DOHH2 (cell line): ENCODE measurements around the gene NOL4L.

Experiments used
- H3F3A ChIP-seq: fragments of 200-600 bp; sonication (generic), shearing (Covaris generic); 2 replicates; pipeline ENCODE4 v1.6.0; 2016; ENCODE audit warnings: antibody characterized with exemption, mild to moderate bottlenecking; ENCODE audit not compliant: control insufficient read depth, insufficient read depth
- H3K27ac ChIP-seq: fragments of 200-600 bp; sonication (generic); 2 replicates; pipeline ENCODE4 v1.5.1; 2014; ENCODE audit warnings: low read depth, mild to moderate bottlenecking, low read length, moderate library complexity
- H3K27me3 ChIP-seq: fragments of 200-600 bp; sonication (generic); 2 replicates; pipeline ENCODE4 v1.6.1; 2014; ENCODE audit warnings: mild to moderate bottlenecking, low read length, mixed read lengths; ENCODE audit not compliant: control insufficient read depth
- H3K36me3 ChIP-seq: fragments of 200-600 bp; sonication (generic); 2 replicates; pipeline ENCODE4 v1.6.1; 2014; ENCODE audit warnings: mild to moderate bottlenecking, low read length, moderate library complexity, mixed read lengths; ENCODE audit not compliant: control insufficient read depth
- H3K4me1 ChIP-seq: fragments of 200-600 bp; sonication (generic); 2 replicates; pipeline ENCODE4 v1.6.1; 2014; ENCODE audit warnings: mild to moderate bottlenecking, low read length, mixed read lengths; ENCODE audit not compliant: control insufficient read depth
- H3K4me2 ChIP-seq: fragments of 200-600 bp; sonication (generic); 2 replicates; pipeline ENCODE4 v1.6.0; 2014; ENCODE audit warnings: mild to moderate bottlenecking, low read length, moderate library complexity
- H3K4me3 ChIP-seq: fragments of 200-600 bp; sonication (generic); 2 replicates; pipeline ENCODE4 v1.5.1; 2014; ENCODE audit warnings: mild to moderate bottlenecking, low read length, mixed read lengths
- H3K79me2 ChIP-seq: fragments of 200-600 bp; sonication (generic); 2 replicates; pipeline ENCODE4 v1.6.1; 2014; ENCODE audit warnings: mild to moderate bottlenecking, low read length, mixed read lengths; ENCODE audit not compliant: control insufficient read depth
- H3K9me2 ChIP-seq: fragments of 200-600 bp; sonication (generic); replicated peaks from 2 replicates; pipeline ENCODE4 v1.6.1; 2014; ENCODE audit warnings: mild to moderate bottlenecking, low read length, mixed read lengths; ENCODE audit not compliant: control insufficient read depth
- H3K9me3 ChIP-seq: fragments of 200-600 bp; sonication (generic); 2 replicates; pipeline ENCODE4 v1.6.1; 2014; ENCODE audit warnings: antibody characterized with exemption, low read length, mixed read lengths; ENCODE audit not compliant: control insufficient read depth, insufficient read depth
- H4K20me1 ChIP-seq: fragments of 200-600 bp; sonication (generic); 2 replicates; pipeline ENCODE4 v1.6.0; 2014; ENCODE audit warnings: low read depth, mild to moderate bottlenecking, antibody characterized with exemption, low read length, moderate library complexity; ENCODE audit not compliant: control insufficient read depth, insufficient read depth
- CTCF ChIP-seq: fragments of 200-600 bp; sonication (generic); IDR thresholded peaks from one replicate; pipeline ENCODE4 v1.5.1; 2014; ENCODE audit warnings: antibody characterized with exemption, mild to moderate bottlenecking, low read depth, low read length; ENCODE audit not compliant: poor library complexity, severe bottlenecking
- EZH2phosphoT487 ChIP-seq: fragments of 200-600 bp; sonication (generic); IDR thresholded peaks from 2 replicates; pipeline ENCODE4 v1.6.1; 2017; ENCODE audit warnings: borderline replicate concordance, mild to moderate bottlenecking, antibody characterized with exemption, low read length, moderate library complexity, mixed read lengths

Gene NOL4L

GRCh38 chr20:32543570-32544259 is 41.4 kb downstream of the NOL4L start:
- TF ChIP-seq EZH2phosphoT487, result no peak
- Histone ChIP-seq H3K4me3 (no peak overlapping the region), H3K4me1 (peaks cover 17% of the 10 kb centered on the region), H3F3A (0 out of 2 replicates have a peak, but pooled peaks cover 2% of the 10 kb centered on the region), H3K9me2 (no peaks in the 10 kb centered on the region), H3K79me2 (no peaks in the 10 kb centered on the region), H3K36me3 (no peaks in the 10 kb centered on the region), H3K9me3 (no peaks in the 10 kb centered on the region), H3K27ac (no peak overlapping the region), H4K20me1 (no peaks in the 10 kb centered on the region), H3K27me3 (no peaks in the 10 kb centered on the region), H3K4me2 (no peak overlapping the region)

GRCh38 chr20:32542259-32542615 is 42.9 kb downstream of the NOL4L start:
- no peaks in the 10 kb centered on the region for H3K36me3 ChIP-seq
- peaks cover 8% of the 10 kb centered on the region for H3F3A ChIP-seq
- peaks cover 31% of the 10 kb centered on the region for H3K4me1 ChIP-seq
- H3K4me3 ChIP-seq, result no peak overlapping the region
- H3K79me2 ChIP-seq, result no peaks in the 10 kb centered on the region
- H3K27me3 ChIP-seq, result no peaks in the 10 kb centered on the region
- no peak overlapping the region for H3K4me2 ChIP-seq
- no peak overlapping the region for H3K27ac ChIP-seq
- H3K9me3 ChIP-seq, result no peaks in the 10 kb centered on the region
- TF ChIP-seq CTCF (no peak), EZH2phosphoT487 (no peak)
- no peaks in the 10 kb centered on the region for H4K20me1 ChIP-seq
- H3K9me2 ChIP-seq, result no peaks in the 10 kb centered on the region

GRCh38 chr20:32541323-32542258 is 43.5 kb downstream of the NOL4L start:
- Histone ChIP-seq H3K36me3 (no peaks in the 10 kb centered on the region), H3K4me2 (no peak overlapping the region), H3K4me3 (no peak overlapping the region), H3K27me3 (no peaks in the 10 kb centered on the region), H3K27ac (no peak overlapping the region), H3K4me1 (peaks cover 35% of the 10 kb centered on the region), H3K9me3 (no peaks in the 10 kb centered on the region), H4K20me1 (no peaks in the 10 kb centered on the region), H3F3A (peaks cover 11% of the 10 kb centered on the region), H3K79me2 (no peaks in the 10 kb centered on the region), H3K9me2 (no peaks in the 10 kb centered on the region)
- TF ChIP-seq CTCF (no peak), EZH2phosphoT487 (no peak)
